NB4 (cell line): ENCODE data around the gene SDC3.

Source experiments
- DNase-seq: peaks from one replicate; pipeline ENCODE4 v3.0.0; 2010; ENCODE audit warnings: low read depth
- H3K4me3 ChIP-seq: one replicate; pipeline ENCODE4 v1.5.1; 2011; ENCODE audit warnings: mild to moderate bottlenecking, low read depth, low read length, moderate library complexity
- MYC ChIP-seq: IDR thresholded peaks from 2 replicates; pipeline ENCODE4 v1.6.1; 2011; ENCODE audit warnings: low read depth, low read length
- POLR2A ChIP-seq: IDR thresholded peaks from 2 replicates; pipeline ENCODE4 v1.6.1; 2011; ENCODE audit warnings: mild to moderate bottlenecking; ENCODE audit not compliant: insufficient read length; ENCODE audit errors: extremely low read depth
- TF ChIP-seq, protein P1 (sequence below): IDR thresholded peaks from 2 replicates; pipeline ENCODE4 v1.6.1; 2011; ENCODE audit warnings: low read depth, low read length
- TF ChIP-seq, protein P2 (sequence below): IDR thresholded peaks from one replicate; pipeline ENCODE4 v1.5.1; 2012; ENCODE audit warnings: low read depth, low read length

The SDC3 gene

DNA sequence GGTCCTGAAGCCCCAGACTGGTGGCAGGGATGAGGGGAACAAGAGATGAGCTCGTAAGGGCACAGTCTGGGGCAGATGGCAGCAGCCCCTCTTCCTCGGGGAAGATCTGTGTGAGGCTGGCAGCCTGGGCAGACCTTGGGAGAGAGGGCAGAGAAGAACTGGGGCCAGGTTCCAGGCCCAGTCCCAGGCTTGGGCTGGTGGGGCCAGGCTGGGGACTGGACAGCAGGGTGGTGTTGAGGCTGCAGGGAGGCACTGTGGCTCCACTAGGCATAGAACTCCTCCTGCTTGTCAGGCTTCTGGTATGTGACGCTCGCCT, 35.7 kb downstream of the SDC3 start:
- no peak for DNase-seq
- H3K4me3 ChIP-seq, result no peak overlapping the region
- TF ChIP-seq, protein P1, sequence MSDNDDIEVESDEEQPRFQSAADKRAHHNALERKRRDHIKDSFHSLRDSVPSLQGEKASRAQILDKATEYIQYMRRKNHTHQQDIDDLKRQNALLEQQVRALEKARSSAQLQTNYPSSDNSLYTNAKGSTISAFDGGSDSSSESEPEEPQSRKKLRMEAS, result no peak
- TF ChIP-seq POLR2A (no peak), MYC (no peak)
- TF ChIP-seq, protein P2, sequence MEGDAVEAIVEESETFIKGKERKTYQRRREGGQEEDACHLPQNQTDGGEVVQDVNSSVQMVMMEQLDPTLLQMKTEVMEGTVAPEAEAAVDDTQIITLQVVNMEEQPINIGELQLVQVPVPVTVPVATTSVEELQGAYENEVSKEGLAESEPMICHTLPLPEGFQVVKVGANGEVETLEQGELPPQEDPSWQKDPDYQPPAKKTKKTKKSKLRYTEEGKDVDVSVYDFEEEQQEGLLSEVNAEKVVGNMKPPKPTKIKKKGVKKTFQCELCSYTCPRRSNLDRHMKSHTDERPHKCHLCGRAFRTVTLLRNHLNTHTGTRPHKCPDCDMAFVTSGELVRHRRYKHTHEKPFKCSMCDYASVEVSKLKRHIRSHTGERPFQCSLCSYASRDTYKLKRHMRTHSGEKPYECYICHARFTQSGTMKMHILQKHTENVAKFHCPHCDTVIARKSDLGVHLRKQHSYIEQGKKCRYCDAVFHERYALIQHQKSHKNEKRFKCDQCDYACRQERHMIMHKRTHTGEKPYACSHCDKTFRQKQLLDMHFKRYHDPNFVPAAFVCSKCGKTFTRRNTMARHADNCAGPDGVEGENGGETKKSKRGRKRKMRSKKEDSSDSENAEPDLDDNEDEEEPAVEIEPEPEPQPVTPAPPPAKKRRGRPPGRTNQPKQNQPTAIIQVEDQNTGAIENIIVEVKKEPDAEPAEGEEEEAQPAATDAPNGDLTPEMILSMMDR, result no peak

DNA sequence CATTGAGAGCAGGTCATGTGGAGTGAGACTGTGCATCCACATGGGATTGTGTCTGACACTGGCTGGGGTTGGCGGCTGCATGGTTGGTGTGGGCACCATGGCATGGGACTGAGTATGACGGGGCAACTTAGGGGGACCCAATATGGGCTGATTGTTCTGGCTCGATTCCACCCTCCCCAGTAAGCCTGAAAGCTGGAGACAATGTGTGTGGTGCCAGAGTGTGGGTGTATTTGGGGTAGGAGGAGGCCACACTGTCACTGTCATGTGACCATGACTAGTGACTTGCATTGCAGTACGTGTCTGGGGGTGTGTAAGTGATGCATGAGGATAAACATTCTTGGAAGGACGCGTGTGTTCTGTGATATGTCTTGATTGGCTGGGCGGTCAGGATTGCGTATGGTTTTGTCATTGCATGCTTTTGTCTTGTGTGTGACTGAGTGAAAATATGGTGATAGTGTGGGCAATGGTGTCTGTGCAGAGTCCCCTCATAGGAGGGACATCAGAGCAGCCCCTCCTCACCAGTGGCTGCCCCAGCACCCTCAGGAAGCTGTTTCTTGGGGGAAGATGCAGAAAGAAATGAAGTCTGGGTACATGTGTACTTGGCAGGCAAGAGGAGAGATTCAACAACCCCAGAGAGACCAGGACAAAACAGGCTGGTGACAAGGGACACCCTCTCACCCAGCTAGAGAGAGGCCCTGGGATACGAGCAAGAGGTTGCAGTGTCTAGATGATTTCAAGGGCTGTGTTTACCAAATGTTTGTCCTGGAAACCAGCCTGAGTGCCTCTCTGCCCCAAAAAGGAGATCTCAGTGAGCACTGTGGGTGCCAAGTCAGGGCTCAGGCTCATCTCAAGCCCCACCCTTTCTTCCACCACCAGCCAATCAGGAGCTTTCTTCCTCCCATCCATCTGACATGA, 36.3 kb downstream of the SDC3 start:
- TF ChIP-seq, protein P2, result no peak
- TF ChIP-seq, protein P1, result no peak
- TF ChIP-seq MYC (no peak), POLR2A (no peak)

DNA sequence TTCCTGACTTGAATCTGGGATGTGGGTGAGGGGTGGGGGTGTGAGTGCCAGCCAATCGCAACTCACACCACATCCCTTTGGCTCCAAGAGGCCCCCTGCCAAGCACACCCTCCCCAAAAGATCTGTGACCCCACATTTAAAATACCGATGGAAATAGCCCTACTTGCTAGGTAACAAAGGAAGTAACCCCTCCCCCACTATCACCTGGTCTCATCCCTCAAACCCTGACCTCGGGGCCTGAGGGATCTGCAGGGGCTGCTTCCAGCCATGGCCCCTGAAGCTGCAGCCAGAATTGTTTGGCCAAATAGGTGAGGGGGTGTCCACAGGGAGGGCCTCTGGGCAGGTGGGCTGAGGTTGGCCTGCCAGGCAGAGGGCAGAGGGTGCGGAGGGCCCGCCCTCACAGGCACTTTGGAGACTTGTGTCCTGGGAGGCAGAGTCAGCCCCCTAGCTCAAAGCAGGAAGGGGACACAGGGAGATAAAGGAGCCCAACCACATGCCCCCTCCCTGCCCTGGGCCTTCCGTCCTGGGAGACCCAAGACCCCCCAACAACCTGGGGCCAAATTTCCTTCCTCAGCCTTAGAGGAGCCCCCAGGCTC, 37.2 kb downstream of the SDC3 start:
- DNase-seq, result no peak
- TF ChIP-seq, protein P2, result no peak
- TF ChIP-seq, protein P1, result no peak
- TF ChIP-seq POLR2A (no peak), MYC (no peak)

More for the DNA sequence above, 36.3 kb downstream of the SDC3 start:
- peak; percentile 29 for DNase-seq
- H3K4me3 ChIP-seq, result no peak overlapping the region

DNA sequence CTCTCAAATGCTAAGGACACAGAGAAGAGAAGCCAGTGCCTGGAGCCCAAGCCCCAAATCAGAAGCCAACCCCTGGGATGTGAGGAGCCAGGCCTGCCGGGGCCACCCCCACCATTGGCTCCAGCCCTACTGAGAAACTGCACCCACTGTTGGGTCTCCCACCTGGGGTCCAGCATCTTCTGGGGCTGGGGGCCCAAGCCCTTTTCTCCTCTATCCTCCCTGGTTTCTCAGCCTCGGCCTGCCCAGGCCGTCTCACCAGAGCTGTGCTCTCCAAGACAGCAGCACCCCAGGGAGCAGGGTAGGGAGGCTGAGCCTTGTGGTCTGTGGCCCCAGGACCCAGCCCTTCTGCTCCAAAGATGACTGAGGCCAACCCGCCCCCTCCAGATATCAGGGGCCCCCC, 37.9 kb downstream of the SDC3 start:
- no peak for DNase-seq
- TF ChIP-seq, protein P1, result no peak
- TF ChIP-seq POLR2A (no peak), MYC (no peak)
- TF ChIP-seq, protein P2, result no peak
- no peak overlapping the region for H3K4me3 ChIP-seq

More for the DNA sequence above, 37.2 kb downstream of the SDC3 start:
- no peak overlapping the region for H3K4me3 ChIP-seq

DNA sequence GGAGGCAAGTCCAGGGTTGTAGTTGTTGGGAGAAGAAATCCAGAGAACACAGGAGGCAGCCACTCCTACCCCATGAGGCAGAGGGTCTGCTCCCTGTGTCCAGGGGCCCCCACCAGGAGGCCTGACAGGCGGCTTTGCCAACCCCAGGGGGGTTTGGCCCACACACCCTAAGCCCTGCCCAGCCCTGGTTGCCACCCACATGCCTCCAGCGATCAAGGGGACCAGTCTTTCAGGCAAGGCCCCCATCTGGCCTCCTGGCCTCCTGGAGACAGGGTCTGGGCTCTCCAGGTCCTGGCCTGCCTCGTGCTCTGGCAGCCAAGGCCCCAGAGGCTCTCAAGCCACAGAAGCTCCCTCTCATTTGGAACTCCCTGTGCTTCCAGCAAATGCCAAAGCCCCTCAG, 38.5 kb downstream of the SDC3 start:
- DNase-seq, result no peak
- TF ChIP-seq, protein P1, result no peak
- TF ChIP-seq, protein P2, result no peak
- TF ChIP-seq POLR2A (no peak), MYC (no peak)
- H3K4me3 ChIP-seq, result no peak overlapping the region
